ENCODE measurements around the gene ANAPC15. TPM values are rescaled to one million over a fixed set of nuclear protein-coding genes. Genes with fewer than 3 reads are reported as not detected.
A peak's percentile ranks its signal among the peaks of the same experiment; 100 is the strongest.

Gene ANAPC15
- total and polyA plus RNA-seq, 9 of the 15 experiments (the other 6 are each of a cell fraction or from before 2014, with no cell fraction given): 53.0 to 254 (median 75.7) TPM

GRCh38 chr11:72100462-72100861, 12.0 kb downstream of the ANAPC15 start:
- in situ Hi-C loops (cut with MboI): no loop called here
- TF ChIP-seq ZFX (CRISPR knock-in tag; IDR thresholded peaks at IDR 0.05): peak; percentile 52; the same call in 1 of the 2 replicates
- 0 out of 4 replicates have a peak, but pooled peaks of 1 of the 2 experiments have one; percentile 31 for TF ChIP-seq TRIM24 (IDR thresholded peaks at IDR 0.05)
- no peak for TF ChIP-seq HMG20B (CRISPR knock-in tag; IDR thresholded peaks at IDR 0.05)
- TF ChIP-seq POLR2AphosphoS5 (IDR thresholded peaks at IDR 0.05; ENCODE audit: control insufficient read depth, insufficient read depth, low read depth, low read length): peak; percentile 39; the same call in 1 of the 2 replicates
- TF ChIP-seq CREBBP (IDR thresholded peaks at IDR 0.05; ENCODE audit: low read depth, low read length): no peak
- peak; percentile 41 for TF ChIP-seq TAF1 (IDR thresholded peaks at IDR 0.05; ENCODE audit: control insufficient read depth, extremely low read depth, insufficient read depth, low read length, severe bottlenecking)
- peak; percentile 56; the same call in 1 of the 2 replicates for TF ChIP-seq MAFG (tag; conservative IDR thresholded peaks at IDR 0.05)
- TF ChIP-seq ZNF197 (CRISPR knock-in tag; IDR thresholded peaks at IDR 0.05; ENCODE audit: low read depth): no peak
- TF ChIP-seq MTA3 (IDR thresholded peaks at IDR 0.05; ENCODE audit: borderline replicate concordance): no peak
- 0 out of 4 replicates have a peak, but pooled peaks of 1 of the 2 experiments have one; percentile 26 for TF ChIP-seq TEAD1 (CRISPR knock-in tag; IDR thresholded peaks at IDR 0.05)
- TF ChIP-seq BDP1 (IDR thresholded peaks at IDR 0.05; ENCODE audit: insufficient read depth, insufficient read length): no peak
- TF ChIP-seq ZNF316 (IDR thresholded peaks at IDR 0.05): peak; percentile 90
- TF ChIP-seq ZNF785 (CRISPR knock-in tag; IDR thresholded peaks at IDR 0.05): no peak
- TF ChIP-seq NFE2 (IDR thresholded peaks at IDR 0.05; ENCODE audit: low read depth): peak; percentile 79
- TF ChIP-seq ETV6 (IDR thresholded peaks at IDR 0.05; ENCODE audit: borderline replicate concordance in 1 of 2, low read depth in 2 of 2, low read length in 1 of 2): no peak
- TF ChIP-seq ETV6 (CRISPR knock-in tag; IDR thresholded peaks at IDR 0.05; ENCODE audit: borderline replicate concordance): no peak
- TF ChIP-seq ZNF592 (IDR thresholded peaks at IDR 0.05): 0 out of 2 replicates have a peak, but pooled peaks have one; percentile 39
- TF ChIP-seq ATF3 (IDR thresholded peaks at IDR 0.05): no peak; the same call in 1 of the 2 replicates
- TF ChIP-seq ATF3 (CRISPR knock-in tag; conservative IDR thresholded peaks at IDR 0.05): no peak

More at GRCh38 chr11:72100462-72100861, 12.0 kb downstream of the ANAPC15 start:
- FAIRE-seq (no peak), DNase-seq (ENCODE audit: extremely low read depth in 1 of 4, low spot score in 3 of 4) (peak; percentile 50 to 66 (median 56)), ATAC-seq (peak; percentile 8; the same call in 1 of the 3 replicates)
- Histone ChIP-seq H3K9me1 (ENCODE audit: control insufficient read depth, insufficient read depth, low read length) (no peaks in the 10 kb centered on the region), H3K4me2 (ENCODE audit: insufficient read depth, low read length) (peak overlapping the region; percentile 95), H3K27ac (ENCODE audit: extremely low read depth, low read depth, low read length) (peak overlapping the region; percentile 95), H3K79me2 (ENCODE audit: control insufficient read depth, insufficient read depth, low read length) (peaks cover 43% of the 10 kb centered on the region), H3K4me3 (peak overlapping the region; percentile 77; the same call in 1 of the 2 replicates), H3K4me1 (replicated peaks in 1 of 2; ENCODE audit: control insufficient read depth in 2 of 2, insufficient read depth in 2 of 2, low read length in 2 of 2) (peaks cover 10 to 39% of the 10 kb centered on the region in 2 experiments; a peak in 4 of 5 replicates), H2AFZ (ENCODE audit: low read depth, low read length) (no peak overlapping the region), H3K36me3 (ENCODE audit: control insufficient read depth, insufficient read depth, low read length) (peaks cover 58% of the 10 kb centered on the region), H3K27me3 (ENCODE audit: control insufficient read depth in 2 of 2, insufficient read depth in 2 of 2, low read length in 2 of 2) (no peaks in the 10 kb centered on the region), H3K9me3 (replicated peaks; ENCODE audit: control insufficient read depth, insufficient read depth, low read depth, low read length) (no peaks in the 10 kb centered on the region), H3K9ac (ENCODE audit: insufficient read depth in 1 of 2, low read depth in 2 of 2, low read length in 2 of 2) (peak overlapping the region; percentile 76 to 96; a peak in 3 of 4 replicates), H4K20me1 (replicated peaks; ENCODE audit: control insufficient read depth, insufficient read depth, low read length) (no peaks in the 10 kb centered on the region)
- ChIA-PET CTCF (ENCODE audit: low intra/inter-chr PET ratio) (no interaction called here), POLR2A (interaction anchor here (0.5 to 3.4 kb wide), 17 partner anchors 7 to 391 kb away, joined by 3 to 21 read pairs (median 4); partner anchors contain the start of gene ANAPC15)
- 30% methylated on average over 1 of the region's 1 CpG for WGBS (ENCODE audit: insufficient coverage, low coverage, missing lambda C conversion rate)
- no TSS peak for BruUV-seq (replicated peaks)
- intact Hi-C loops (cut with micrococcal nuclease): loop anchor here (5.0 kb wide), 1 partner anchor 332 kb away; the partner anchor contains the start of gene CLPB
